Thymus (tissue), 11 donors: ENCODE measurements around the gene POC1A. TPM values are rescaled to one million over a fixed set of nuclear protein-coding genes. Genes with fewer than 3 reads are reported as not detected.

ENCODE experiments used
- DNase-seq, 9 donors: peaks; one replicate each; pipeline ENCODE4 v3.0.0-alpha.2; 2013; ENCODE audit warnings: low spot score in 9 of 9, low read depth in 6 of 9, missing footprints in 1 of 9
- H3K27ac ChIP-seq, 2 donors: one replicate each; pipeline ENCODE4 v1.5.1; 2013; ENCODE audit warnings: control low read depth in 1 of 2, low read depth in 1 of 2, low read length in 1 of 2, mild to moderate bottlenecking in 1 of 2, moderate library complexity in 1 of 2
- H3K27me3 ChIP-seq, 2 donors: one replicate each; pipeline ENCODE4 v1.5.1; 2013; ENCODE audit warnings: low read length in 1 of 2; ENCODE audit not compliant: control insufficient read depth in 2 of 2, insufficient read depth in 1 of 2
- H3K36me3 ChIP-seq, 2 donors: one replicate each; pipeline ENCODE4 v1.5.1; 2013; ENCODE audit warnings: low read length in 1 of 2, mild to moderate bottlenecking in 1 of 2, moderate library complexity in 1 of 2; ENCODE audit not compliant: control insufficient read depth in 2 of 2, insufficient read depth in 2 of 2
- H3K4me1 ChIP-seq, 2 donors: one replicate each; pipeline ENCODE4 v1.5.1; 2013; ENCODE audit warnings: low read length in 2 of 2; ENCODE audit not compliant: control insufficient read depth in 2 of 2, insufficient read depth in 2 of 2
- H3K4me3 ChIP-seq, 2 donors: one replicate each; pipeline ENCODE4 v1.5.1; 2013; ENCODE audit warnings: low read length in 2 of 2, control low read depth in 1 of 2, mild to moderate bottlenecking in 1 of 2
- H3K9me3 ChIP-seq, 2 donors: one replicate each; pipeline ENCODE4 v1.5.1; 2013; ENCODE audit warnings: low read length in 1 of 2, mild to moderate bottlenecking in 1 of 2; ENCODE audit not compliant: control insufficient read depth in 2 of 2, insufficient read depth in 1 of 2
- WGBS: extraction: QIAGEN DNeasy Blood & Tissue Kit; methylation state at CpG from one replicate; pipeline ENCODE4 v1.1.7; 2013; 5-methylcytosine and 5-hydroxymethylcytosine counted together
- polyA plus RNA-seq: library from polyadenylated mRNA; stranded (reverse); fragments of 200-250 nt; gene quantifications from one replicate; pipeline ENCODE4 v1.2.3, GENCODE V29; 2013
- total RNA-seq: library from RNA; stranded (reverse); fragments of 120-200 nt; gene quantifications from one replicate; pipeline ENCODE4 v1.2.4, GENCODE V29; 2013
- donor health status: healthy.

The POC1A gene
- total and polyA plus RNA-seq, 2 donors: 2.6 to 12.3 TPM

GRCh38 chr3:52073490-52073889, 80.7 kb downstream of the POC1A start:
- H3K4me3 ChIP-seq: no peak overlapping the region
- H3K36me3 ChIP-seq: peaks cover 9 to 36% of the 10 kb centered on the region in 2 donors
- no peaks in the 10 kb centered on the region for H3K9me3 ChIP-seq
- peaks cover 0 to 10% of the 10 kb centered on the region in 2 donors for H3K4me1 ChIP-seq
- 98% methylated on average over 7 of the region's 7 CpGs for WGBS
- no peaks in the 10 kb centered on the region for H3K27me3 ChIP-seq
- no peak for DNase-seq
- H3K27ac ChIP-seq: no peak overlapping the region

GRCh38 chr3:52072471-52072870, 81.8 kb downstream of the POC1A start:
- Histone ChIP-seq H3K4me3 (no peak overlapping the region), H3K27ac (no peak overlapping the region), H3K27me3 (no peaks in the 10 kb centered on the region), H3K9me3 (no peaks in the 10 kb centered on the region), H3K36me3 (peaks cover 9 to 35% of the 10 kb centered on the region in 2 donors), H3K4me1 (peaks cover 0 to 2% of the 10 kb centered on the region in 2 donors)
- WGBS: 98% methylated on average over 8 of the region's 8 CpGs
- no peak for DNase-seq

GRCh38 chr3:52072020-52072419, 82.2 kb downstream of the POC1A start:
- 88% methylated on average over 5 of the region's 5 CpGs for WGBS
- H3K9me3 ChIP-seq: no peaks in the 10 kb centered on the region
- no peak overlapping the region for H3K27ac ChIP-seq
- H3K4me1 ChIP-seq: no peaks in the 10 kb centered on the region
- peaks cover 9 to 32% of the 10 kb centered on the region in 2 donors for H3K36me3 ChIP-seq
- no peak for DNase-seq
- H3K4me3 ChIP-seq: no peak overlapping the region
- no peaks in the 10 kb centered on the region for H3K27me3 ChIP-seq

GRCh38 chr3:52070724-52071621, 83.2 kb downstream of the POC1A start:
- 91% methylated on average over 22 of the region's 22 CpGs for WGBS
- no peak for DNase-seq
- no peak overlapping the region for H3K27ac ChIP-seq
- no peaks in the 10 kb centered on the region for H3K27me3 ChIP-seq
- H3K4me3 ChIP-seq: no peak overlapping the region
- no peaks in the 10 kb centered on the region for H3K9me3 ChIP-seq
- peaks cover 9 to 27% of the 10 kb centered on the region in 2 donors for H3K36me3 ChIP-seq
- no peaks in the 10 kb centered on the region for H3K4me1 ChIP-seq

GRCh38 chr3:52069855-52070254, 84.4 kb downstream of the POC1A start:
- Histone ChIP-seq H3K27me3 (no peaks in the 10 kb centered on the region), H3K27ac (no peak overlapping the region), H3K4me1 (no peaks in the 10 kb centered on the region), H3K9me3 (no peaks in the 10 kb centered on the region), H3K36me3 (peaks cover 5 to 17% of the 10 kb centered on the region in 2 donors), H3K4me3 (no peak overlapping the region)
- no peak for DNase-seq
- 99% methylated on average over 4 of the region's 4 CpGs for WGBS

GRCh38 chr3:52069135-52069534, 85.1 kb downstream of the POC1A start:
- H3K27ac ChIP-seq: no peak overlapping the region
- no peak for DNase-seq
- H3K4me1 ChIP-seq: no peaks in the 10 kb centered on the region
- no peak overlapping the region for H3K4me3 ChIP-seq
- peaks cover under 1 to 10% of the 10 kb centered on the region in 2 donors for H3K36me3 ChIP-seq
- WGBS: over 99% methylated on average over 5 of the region's 5 CpGs
- H3K27me3 ChIP-seq: no peaks in the 10 kb centered on the region
- no peaks in the 10 kb centered on the region for H3K9me3 ChIP-seq

GRCh38 chr3:52068730-52069129, 85.5 kb downstream of the POC1A start:
- 97% methylated on average over 12 of the region's 12 CpGs for WGBS

GRCh38 chr3:52068055-52068571, 86.1 kb downstream of the POC1A start:
- no peak overlapping the region for H3K27ac ChIP-seq
- DNase-seq: no peak
- no peak overlapping the region for H3K4me3 ChIP-seq
- H3K4me1 ChIP-seq: no peaks in the 10 kb centered on the region
- 98% methylated on average over 12 of the region's 12 CpGs for WGBS
- no peaks in the 10 kb centered on the region for H3K9me3 ChIP-seq
- H3K27me3 ChIP-seq: no peaks in the 10 kb centered on the region
- peaks cover 0 to 3% of the 10 kb centered on the region in 2 donors for H3K36me3 ChIP-seq

More at GRCh38 chr3:52068730-52069129, 85.5 kb downstream of the POC1A start:
- no peaks in the 10 kb centered on the region for H3K9me3 ChIP-seq
- no peaks in the 10 kb centered on the region for H3K4me1 ChIP-seq
- no peaks in the 10 kb centered on the region for H3K27me3 ChIP-seq
- no peak for DNase-seq
- no peak overlapping the region for H3K27ac ChIP-seq
- no peak overlapping the region for H3K4me3 ChIP-seq
- H3K36me3 ChIP-seq: peaks cover 0 to 5% of the 10 kb centered on the region in 2 donors

GRCh38 chr3:52067526-52067925, 86.7 kb downstream of the POC1A start:
- Histone ChIP-seq H3K9me3 (peaks cover 0 to 2% of the 10 kb centered on the region in 2 donors), H3K4me1 (no peaks in the 10 kb centered on the region), H3K27ac (no peak overlapping the region), H3K4me3 (no peak overlapping the region), H3K36me3 (peaks cover 0 to 3% of the 10 kb centered on the region in 2 donors), H3K27me3 (no peaks in the 10 kb centered on the region)
- no peak for DNase-seq
- WGBS: 97% methylated on average over 4 of the region's 4 CpGs
